Measurements from ENCODE around the gene ARHGAP24. TPM values are rescaled to one million over a fixed set of nuclear protein-coding genes. Genes with fewer than 3 reads are reported as not detected.
"Not testable (repeated sequence)": the region's sequence is repeated elsewhere in the genome, so short reads cannot be mapped to it uniquely, and the experiment has no call there.

The ARHGAP24 gene
- polyA plus RNA-seq, 1 of the 3 experiments (the other 2 are of a cell fraction) = 1.4 TPM

DNA sequence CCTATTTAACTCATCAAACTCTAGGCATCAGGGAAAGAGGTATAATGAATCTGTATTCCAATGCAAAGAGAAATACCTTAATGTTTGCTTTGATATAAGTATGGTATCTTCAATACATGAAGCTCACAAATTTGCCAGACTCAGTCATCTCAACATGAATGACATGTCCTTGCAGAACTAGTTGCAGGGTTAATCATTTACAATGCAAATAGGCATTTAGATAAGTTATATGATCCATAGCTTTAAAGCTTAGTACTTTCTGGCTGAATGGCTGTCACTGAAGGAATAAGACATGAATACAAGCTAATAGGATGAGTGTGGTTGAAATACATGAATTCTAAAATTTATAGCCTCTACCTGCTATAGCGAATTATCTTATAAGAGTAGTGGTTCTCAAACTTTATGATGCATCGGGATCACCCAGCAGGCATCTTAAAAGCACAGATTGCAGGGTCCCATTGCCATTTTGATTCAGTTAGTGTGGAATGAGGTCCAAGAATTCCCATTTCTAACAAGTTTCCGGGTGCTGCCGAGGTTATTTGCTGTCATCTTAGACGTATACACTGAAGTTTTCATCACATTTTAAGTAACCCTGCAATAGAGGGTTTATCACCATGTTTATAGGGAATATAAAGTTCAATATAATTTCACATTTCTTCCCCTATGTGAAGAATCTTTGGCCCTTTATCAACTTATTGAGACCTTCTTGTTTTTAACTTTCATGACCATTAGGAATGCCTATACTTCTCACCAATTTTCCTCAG lies 439.2 kb downstream of the ARHGAP24 start:
- POLR2A ChIA-PET = no interaction called here
- Histone ChIP-seq H4K20me1 (ENCODE audit: insufficient read depth) (no peaks in the 10 kb centered on the region), H3K4me3 (ENCODE audit: low read depth in 2 of 2, low read length in 1 of 2) (no peak overlapping the region), H3K4me2 (no peak overlapping the region), H3K4me1 (ENCODE audit: control insufficient read depth in 1 of 2, insufficient read depth in 2 of 2, low read depth in 1 of 2, low read length in 1 of 2) (no peaks in the 10 kb centered on the region; a peak in 1 of 4 replicates), H3K9ac (no peak overlapping the region), H3K27ac (ENCODE audit: low read depth in 2 of 2, low read length in 1 of 2) (no peak overlapping the region), H3F3A (replicated peaks; ENCODE audit: insufficient read depth) (peaks cover 4% of the 10 kb centered on the region), H3K36me3 (replicated peaks in 1 of 2; ENCODE audit: control insufficient read depth in 1 of 2, insufficient read depth in 2 of 2, low read length in 1 of 2) (no peaks in the 10 kb centered on the region), H3K9me2 (no peaks in the 10 kb centered on the region; the same call in 1 of the 2 replicates), H2AFZ (ENCODE audit: low read depth) (no peak overlapping the region), H3K79me2 (ENCODE audit: insufficient read depth) (no peaks in the 10 kb centered on the region; the same call in 1 of the 2 replicates), H3K9me3 (no peaks in the 10 kb centered on the region), H3K27me3 (ENCODE audit: insufficient read depth) (no peaks in the 10 kb centered on the region)
- TF ChIP-seq FOSL2 (IDR thresholded peaks at IDR 0.05; ENCODE audit: borderline replicate concordance, low read depth) (no peak), TEAD4 (IDR thresholded peaks at IDR 0.05; ENCODE audit: borderline replicate concordance, insufficient read depth) (no peak), SMC3 (IDR thresholded peaks at IDR 0.05; ENCODE audit: low read depth, low read length) (no peak), RAD21 (IDR thresholded peaks at IDR 0.05; ENCODE audit: low read length) (no peak), GATA2 (CRISPR knock-in tag; IDR thresholded peaks at IDR 0.05) (no peak), ELF1 (IDR thresholded peaks at IDR 0.05) (no peak), NFIC (IDR thresholded peaks at IDR 0.05; ENCODE audit: borderline replicate concordance) (no peak), USF1 (IDR thresholded peaks at IDR 0.05; ENCODE audit: borderline replicate concordance, low read depth) (no peak), FOXJ3 (CRISPR knock-in tag; IDR thresholded peaks at IDR 0.05) (no peak), USF2 (IDR thresholded peaks at IDR 0.05; ENCODE audit: borderline replicate concordance, low read depth, low read length) (no peak), MXI1 (IDR thresholded peaks at IDR 0.05; ENCODE audit: low read depth, low read length) (no peak), TAF1 (IDR thresholded peaks at IDR 0.05; ENCODE audit: borderline replicate concordance, low read depth, low read length) (no peak), GABPA (IDR thresholded peaks at IDR 0.05; ENCODE audit: low read depth) (no peak), TCF12 (IDR thresholded peaks at IDR 0.05) (no peak), SIN3A (IDR thresholded peaks at IDR 0.05; ENCODE audit: borderline replicate concordance, low read depth, low read length) (no peak)
- TF ChIP-seq, protein P1, sequence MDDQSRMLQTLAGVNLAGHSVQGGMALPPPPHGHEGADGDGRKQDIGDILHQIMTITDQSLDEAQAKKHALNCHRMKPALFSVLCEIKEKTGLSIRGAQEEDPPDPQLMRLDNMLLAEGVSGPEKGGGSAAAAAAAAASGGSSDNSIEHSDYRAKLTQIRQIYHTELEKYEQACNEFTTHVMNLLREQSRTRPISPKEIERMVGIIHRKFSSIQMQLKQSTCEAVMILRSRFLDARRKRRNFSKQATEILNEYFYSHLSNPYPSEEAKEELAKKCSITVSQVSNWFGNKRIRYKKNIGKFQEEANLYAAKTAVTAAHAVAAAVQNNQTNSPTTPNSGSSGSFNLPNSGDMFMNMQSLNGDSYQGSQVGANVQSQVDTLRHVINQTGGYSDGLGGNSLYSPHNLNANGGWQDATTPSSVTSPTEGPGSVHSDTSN (IDR thresholded peaks at IDR 0.05) = no peak
- TF ChIP-seq, protein P2, sequence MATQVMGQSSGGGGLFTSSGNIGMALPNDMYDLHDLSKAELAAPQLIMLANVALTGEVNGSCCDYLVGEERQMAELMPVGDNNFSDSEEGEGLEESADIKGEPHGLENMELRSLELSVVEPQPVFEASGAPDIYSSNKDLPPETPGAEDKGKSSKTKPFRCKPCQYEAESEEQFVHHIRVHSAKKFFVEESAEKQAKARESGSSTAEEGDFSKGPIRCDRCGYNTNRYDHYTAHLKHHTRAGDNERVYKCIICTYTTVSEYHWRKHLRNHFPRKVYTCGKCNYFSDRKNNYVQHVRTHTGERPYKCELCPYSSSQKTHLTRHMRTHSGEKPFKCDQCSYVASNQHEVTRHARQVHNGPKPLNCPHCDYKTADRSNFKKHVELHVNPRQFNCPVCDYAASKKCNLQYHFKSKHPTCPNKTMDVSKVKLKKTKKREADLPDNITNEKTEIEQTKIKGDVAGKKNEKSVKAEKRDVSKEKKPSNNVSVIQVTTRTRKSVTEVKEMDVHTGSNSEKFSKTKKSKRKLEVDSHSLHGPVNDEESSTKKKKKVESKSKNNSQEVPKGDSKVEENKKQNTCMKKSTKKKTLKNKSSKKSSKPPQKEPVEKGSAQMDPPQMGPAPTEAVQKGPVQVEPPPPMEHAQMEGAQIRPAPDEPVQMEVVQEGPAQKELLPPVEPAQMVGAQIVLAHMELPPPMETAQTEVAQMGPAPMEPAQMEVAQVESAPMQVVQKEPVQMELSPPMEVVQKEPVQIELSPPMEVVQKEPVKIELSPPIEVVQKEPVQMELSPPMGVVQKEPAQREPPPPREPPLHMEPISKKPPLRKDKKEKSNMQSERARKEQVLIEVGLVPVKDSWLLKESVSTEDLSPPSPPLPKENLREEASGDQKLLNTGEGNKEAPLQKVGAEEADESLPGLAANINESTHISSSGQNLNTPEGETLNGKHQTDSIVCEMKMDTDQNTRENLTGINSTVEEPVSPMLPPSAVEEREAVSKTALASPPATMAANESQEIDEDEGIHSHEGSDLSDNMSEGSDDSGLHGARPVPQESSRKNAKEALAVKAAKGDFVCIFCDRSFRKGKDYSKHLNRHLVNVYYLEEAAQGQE (IDR thresholded peaks at IDR 0.05; ENCODE audit: low read depth, low read length) = no peak
- CTCF ChIA-PET = no interaction called here
- 84% methylated on average over 5 of the region's 5 CpGs for WGBS (ENCODE audit: low lambda C conversion rate)
- DNase-seq = no peak

GRCh38 chr4:85915570-85915969 lies 440.6 kb downstream of the ARHGAP24 start:
- POLR2A ChIA-PET; H3K4me1 ChIP-seq (ENCODE audit: control insufficient read depth in 1 of 2, insufficient read depth in 2 of 2, low read depth in 1 of 2, low read length in 1 of 2); H3K9ac ChIP-seq; H3K36me3 ChIP-seq (replicated peaks in 1 of 2; ENCODE audit: control insufficient read depth in 1 of 2, insufficient read depth in 2 of 2, low read length in 1 of 2); H3K9me2 ChIP-seq; H3K27me3 ChIP-seq (ENCODE audit: insufficient read depth); H2AFZ ChIP-seq (ENCODE audit: low read depth); H3K4me2 ChIP-seq; H3K4me3 ChIP-seq (ENCODE audit: low read depth in 2 of 2, low read length in 1 of 2); DNase-seq; H3K27ac ChIP-seq (ENCODE audit: low read depth in 2 of 2, low read length in 1 of 2); H3K79me2 ChIP-seq (ENCODE audit: insufficient read depth); H3K9me3 ChIP-seq; H4K20me1 ChIP-seq (ENCODE audit: insufficient read depth); H3F3A ChIP-seq (replicated peaks; ENCODE audit: insufficient read depth): not testable (repeated sequence)
- CTCF ChIA-PET = interaction anchor here (0.6 kb wide), 1 partner anchor 170 kb away, joined by 3 read pairs; no protein-coding TSS in a partner anchor
- 59% methylated on average over 6 of the region's 6 CpGs for WGBS (ENCODE audit: low lambda C conversion rate)

Data from SK-N-SH (cell line).